A549 (cell line): ENCODE data around the gene GALNT7. TPM values are rescaled to one million over a fixed set of nuclear protein-coding genes. Genes with fewer than 3 reads are reported as not detected.

Experiments
- ATAC-seq, 2 experiments: fragments of 200-7000 bp in 1 of 2; fragments of >200 bp in 1 of 2; cut with Nextera tagmentation in 1 of 2; cut with Tn5 transposase in 1 of 2; 3 replicates each; pipeline versions ENCODE4 v1.8.0 to v1.9.1; 2018 to 2020; ENCODE audit warnings: mild to moderate bottlenecking in 1 of 2, moderate library complexity in 1 of 2
- CTCF ChIA-PET: fragments of 300-600 bp; sonication (Branson Sonifier 250); formaldehyde crosslinking; extraction: SDS; loops from one replicate; lab custom pipeline; 2021; ENCODE audit warnings: antibody characterized with exemption, inconsistent platforms; lab: Yijun Ruan, JAX
- POLR2A ChIA-PET: fragments of 350-600 bp; formaldehyde crosslinking; extraction: SDS; loops from one replicate; lab custom pipeline; 2021; ENCODE audit warnings: antibody characterized with exemption, inconsistent platforms; lab: Yijun Ruan, JAX
- DNase-seq, 2 experiments: peaks; one replicate each; pipeline versions ENCODE4 v3.0.0 to v3.0.0-alpha.2; 2011 to 2016; ENCODE audit warnings: low read depth in 1 of 2, low spot score in 1 of 2
- FAIRE-seq: peaks from 2 replicates; lab custom pipeline; 2011; peaks lifted over from hg19 to GRCh38; lab: Jason Lieb, UNC
- H3K27ac ChIP-seq, 2 experiments: fragments of >200 bp; sonication (Bioruptor Twin); formaldehyde crosslinking; 3 replicates each; pipeline ENCODE4 v1.5.1; 2016 to 2017
- H3K4me1 ChIP-seq: fragments of >200 bp; sonication (Bioruptor Twin); formaldehyde crosslinking; 3 replicates; pipeline ENCODE4 v1.6.1; 2016
- H3K4me2 ChIP-seq: fragments of >200 bp; sonication (Bioruptor Twin); formaldehyde crosslinking; 3 replicates; pipeline ENCODE4 v1.6.1; 2016
- H3K4me3 ChIP-seq: fragments of >200 bp; sonication (Bioruptor Twin); formaldehyde crosslinking; 3 replicates; pipeline ENCODE4 v1.5.1; 2016
- H3K9me3 ChIP-seq: fragments of >200 bp; sonication (Bioruptor Twin); formaldehyde crosslinking; 3 replicates; pipeline ENCODE4 v1.6.1; 2016
- ATOH8 ChIP-seq: fragments of 250-450 bp; sonication (Bioruptor Pico); IDR thresholded peaks from 2 replicates; pipeline ENCODE4 v1.5.0; 2020; ENCODE audit warnings: low read depth, mild to moderate bottlenecking, moderate library complexity
- BHLHE40 ChIP-seq: IDR thresholded peaks from 2 replicates; pipeline ENCODE4 v1.6.1; 2012; ENCODE audit warnings: low read depth, low read length, inconsistent platforms
- CBX2 ChIP-seq: fragments of 200-600 bp; sonication (generic); IDR thresholded peaks from 2 replicates; pipeline ENCODE4 v1.6.1; 2016; ENCODE audit warnings: low read depth, mild to moderate bottlenecking, borderline replicate concordance
- CEBPB ChIP-seq, 2 experiments: fragments of >200 bp in 1 of 2; sonication (Bioruptor Twin) in 1 of 2; formaldehyde crosslinking in 1 of 2; IDR thresholded peaks; 2 replicates each; pipeline ENCODE4 v1.6.1; 2012 to 2016
- CHD4 ChIP-seq: fragments of 200-600 bp; sonication (generic); IDR thresholded peaks from 2 replicates; pipeline ENCODE4 v1.6.1; 2016; ENCODE audit warnings: antibody characterized with exemption, mild to moderate bottlenecking, borderline replicate concordance
- CTCF ChIP-seq: fragments of >200 bp; sonication (Bioruptor Twin); formaldehyde crosslinking; IDR thresholded peaks from 3 replicates; pipeline ENCODE4 v1.5.1; 2016
- EHF ChIP-seq: fragments of 250-450 bp; sonication (Bioruptor Pico); IDR thresholded peaks from 2 replicates; pipeline ENCODE4 v1.5.0; 2020; ENCODE audit warnings: mild to moderate bottlenecking
- EHMT2 ChIP-seq: fragments of 200-600 bp; sonication (generic); IDR thresholded peaks from 2 replicates; pipeline ENCODE4 v1.6.1; 2016; ENCODE audit warnings: antibody characterized with exemption, low read depth, mild to moderate bottlenecking, moderate library complexity
- ELK1 ChIP-seq: fragments of 150-350 bp; IDR thresholded peaks from 2 replicates; pipeline ENCODE4 v1.6.1; 2014; ENCODE audit warnings: low read depth, mild to moderate bottlenecking, low read length
- ESRRA ChIP-seq: fragments of 150-350 bp; IDR thresholded peaks from 2 replicates; pipeline ENCODE4 v1.6.1; 2014; ENCODE audit warnings: mild to moderate bottlenecking, low read length, borderline replicate concordance
- FOSB ChIP-seq: fragments of 250-450 bp; sonication (Bioruptor Pico); IDR thresholded peaks from 2 replicates; pipeline ENCODE4 v1.5.0; 2020; ENCODE audit warnings: mild to moderate bottlenecking, moderate library complexity
- FOSL2 ChIP-seq, 2 experiments: fragments of 450-650 bp in 1 of 2; fragments of >200 bp in 1 of 2; sonication (Bioruptor Twin) in 1 of 2; formaldehyde crosslinking; IDR thresholded peaks; 2 replicates each; pipeline versions ENCODE4 v1.5.0 to v1.6.1; 2016 to 2020; ENCODE audit warnings: mild to moderate bottlenecking in 1 of 2, moderate library complexity in 1 of 2
- GATA3 ChIP-seq: IDR thresholded peaks from 2 replicates; pipeline ENCODE4 v1.6.1; 2012; ENCODE audit warnings: borderline replicate concordance
- HDAC2 ChIP-seq: fragments of 200-600 bp; sonication (generic); IDR thresholded peaks from 2 replicates; pipeline ENCODE4 v1.6.1; 2016
- HOXA7 ChIP-seq: fragments of 250-450 bp; sonication (Bioruptor Pico); IDR thresholded peaks from 2 replicates; pipeline ENCODE4 v1.5.0; 2020; ENCODE audit warnings: mild to moderate bottlenecking, moderate library complexity
- HOXB13 ChIP-seq: fragments of 250-450 bp; sonication (Bioruptor Pico); IDR thresholded peaks from 2 replicates; pipeline ENCODE4 v1.5.0; 2020; ENCODE audit warnings: low read depth, mild to moderate bottlenecking, moderate library complexity
- HOXB5 ChIP-seq: fragments of 250-450 bp; sonication (Bioruptor Pico); IDR thresholded peaks from 2 replicates; pipeline ENCODE4 v1.5.0; 2020; ENCODE audit warnings: mild to moderate bottlenecking, moderate library complexity
- JUN ChIP-seq, 2 experiments: fragments of >200 bp; sonication (Bioruptor Twin); formaldehyde crosslinking; IDR thresholded peaks; 2 replicates in 1 of 2; 3 replicates in 1 of 2; pipeline ENCODE4 v1.6.1; 2016 to 2017
- JUNB ChIP-seq: fragments of >200 bp; sonication (Bioruptor Twin); formaldehyde crosslinking; IDR thresholded peaks from 2 replicates; pipeline ENCODE4 v1.6.1; 2016
- KDM1A ChIP-seq: fragments of 200-600 bp; sonication (generic); IDR thresholded peaks from 2 replicates; pipeline ENCODE4 v1.6.1; 2016; ENCODE audit warnings: low read depth, mild to moderate bottlenecking
- MAX ChIP-seq: IDR thresholded peaks from 2 replicates; pipeline ENCODE4 v1.6.1; 2012
- MAZ ChIP-seq: fragments of 150-350 bp; IDR thresholded peaks from 2 replicates; pipeline ENCODE4 v1.6.1; 2014; ENCODE audit warnings: antibody characterized with exemption, low read depth, low read length, borderline replicate concordance
- NPAS2 ChIP-seq: fragments of 250-450 bp; sonication (Bioruptor Pico); IDR thresholded peaks from 2 replicates; pipeline ENCODE4 v1.8.0; 2022; ENCODE audit warnings: mild to moderate bottlenecking, moderate library complexity, borderline replicate concordance
- PHF8 ChIP-seq: fragments of 200-600 bp; sonication (generic); IDR thresholded peaks from 2 replicates; pipeline ENCODE4 v1.6.1; 2016; ENCODE audit warnings: low read depth, mild to moderate bottlenecking, antibody characterized with exemption, moderate library complexity, borderline replicate concordance
- POLR2AphosphoS2 ChIP-seq: conservative IDR thresholded peaks from 2 replicates; pipeline ENCODE4 v1.6.1; 2012; ENCODE audit warnings: low read length, improper control_type of control experiment, inconsistent platforms
- RAD21 ChIP-seq, 2 experiments: fragments of >200 bp in 1 of 2; sonication (Bioruptor Twin) in 1 of 2; formaldehyde crosslinking in 1 of 2; IDR thresholded peaks in 1 of 2; conservative IDR thresholded peaks in 1 of 2; 2 replicates in 1 of 2; 3 replicates in 1 of 2; pipeline ENCODE4 v1.6.1; 2012 to 2018; ENCODE audit warnings: inconsistent platforms in 1 of 2
- RFX5 ChIP-seq: fragments of 450-650 bp; IDR thresholded peaks from 2 replicates; pipeline ENCODE4 v1.7.1; 2014; ENCODE audit warnings: antibody characterized with exemption, mild to moderate bottlenecking, moderate library complexity
- RNF2 ChIP-seq: fragments of 200-600 bp; sonication (generic); IDR thresholded peaks from 2 replicates; pipeline ENCODE4 v1.6.1; 2016; ENCODE audit warnings: low read depth, mild to moderate bottlenecking, antibody characterized with exemption, moderate library complexity, borderline replicate concordance
- SMC3 ChIP-seq: fragments of >200 bp; sonication (Bioruptor Twin); formaldehyde crosslinking; IDR thresholded peaks from 3 replicates; pipeline ENCODE4 v1.6.1; 2018; ENCODE audit warnings: inconsistent platforms
- TP53 ChIP-seq: fragments of 250-450 bp; sonication (Bioruptor Pico); IDR thresholded peaks from 2 replicates; pipeline ENCODE4 v1.5.0; 2021; ENCODE audit warnings: mild to moderate bottlenecking, moderate library complexity
- WGBS: methylation state at CpG from one replicate; pipeline ENCODE4 v1.1.6; 2017; ENCODE audit errors: missing lambda C conversion rate; 5-methylcytosine and 5-hydroxymethylcytosine counted together
- polyA plus RNA-seq, 4 experiments: library from polyadenylated mRNA; depleted of rRNA in 3 of 4; stranded (reverse); fragments of >200 nt; fragmentation: RNase III in 1 of 4; extraction: RNeasy Plus Mini Kit Qiagen cat#74134 plus additional on column Dnase treatment in 1 of 4; gene quantifications; 2 replicates in 3 of 4; 3 replicates in 1 of 4; pipeline ENCODE4 v1.2.3, GENCODE V29; 2011 to 2017

The GALNT7 gene
- polyA plus RNA-seq, 2 of the 4 experiments (the other 2 are of a cell fraction), result 28.8 to 63.6 TPM

- H3K4me3 ChIP-seq, result no peak overlapping the region
- H3K27ac ChIP-seq, result no peak overlapping the region; a peak in 1 of 6 replicates
- ChIA-PET POLR2A (interaction anchor here (1.5 kb wide), 1 partner anchor 81 kb away, joined by 4 read pairs; no protein-coding TSS in a partner anchor), CTCF (interaction anchor here (0.6 to 2.3 kb wide), 10 partner anchors 30 to 158 kb away, joined by 3 to 7 read pairs (median 4); no protein-coding TSS in a partner anchor)
- peak; percentile 38 to 57 for DNase-seq
- peak overlapping the region; percentile 96 for H3K4me2 ChIP-seq
- WGBS, result 15% methylated on average over 2 of the region's 2 CpGs
- FAIRE-seq, result no peak
- H3K4me1 ChIP-seq, result peaks cover 52% of the 10 kb centered on the region
- H3K9me3 ChIP-seq, result no peaks in the 10 kb centered on the region
- TF ChIP-seq RAD21 (conservative IDR thresholded peaks at IDR 0.05 in 1 of 2, IDR thresholded peaks at IDR 0.05 in 1 of 2) (peak; percentile 26 to 33; a peak in 1 of 5 replicates), SMC3 (0 out of 3 replicates have a peak, but pooled peaks have one; percentile 27), CTCF (peak; percentile 26; the same call in 2 of the 3 replicates), HOXA7 (CRISPR knock-in tag) (no peak)
- TF ChIP-seq, all 56 proteins: peak for 3
- ATAC-seq, result peak in 1 of 2 experiments; percentile 29; a peak in 2 of 6 replicates
Observed at GRCh38 chr4:173171098-173171497, 2.5 kb downstream of the GALNT7 start.

GRCh38 chr4:173171987-173172386 is 3.4 kb downstream of the GALNT7 start:
- Histone ChIP-seq H3K27ac (no peak overlapping the region), H3K4me2 (no peak overlapping the region), H3K9me3 (no peaks in the 10 kb centered on the region), H3K4me3 (no peak overlapping the region), H3K4me1 (peaks cover 54% of the 10 kb centered on the region)
- FAIRE-seq (no peak), ATAC-seq (no peak), DNase-seq (no peak)
- ChIA-PET POLR2A (no interaction called here), CTCF (no interaction called here)
- 94% methylated on average over 8 of the region's 8 CpGs for WGBS
- TF ChIP-seq JUNB (no peak), SMC3 (no peak), HDAC2 (no peak), KDM1A (no peak), JUN (IDR thresholded peaks at IDR 0.05) (no peak), GATA3 (no peak), HOXA7 (CRISPR knock-in tag) (no peak), FOSL2 (IDR thresholded peaks at IDR 0.05) (no peak), FOSL2 (CRISPR knock-in tag; IDR thresholded peaks at IDR 0.05) (no peak), MAX (no peak), ATOH8 (CRISPR knock-in tag) (no peak), BHLHE40 (no peak), CHD4 (no peak), CEBPB (IDR thresholded peaks at IDR 0.05) (no peak), ESRRA (no peak), FOSB (no peak)

GRCh38 chr4:173174184-173174583 is 5.6 kb downstream of the GALNT7 start:
- no peak overlapping the region for H3K27ac ChIP-seq
- DNase-seq, result no peak
- ATAC-seq, result no peak
- CTCF ChIA-PET, result interaction anchor here (0.9 to 1.2 kb wide), 2 partner anchors 147 to 160 kb away, joined by 3 read pairs; no protein-coding TSS in a partner anchor
- 95% methylated on average over 2 of the region's 2 CpGs for WGBS
- FAIRE-seq, result no peak
- POLR2A ChIA-PET, result no interaction called here
- H3K4me1 ChIP-seq, result peaks cover 70% of the 10 kb centered on the region
- H3K4me3 ChIP-seq, result no peak overlapping the region
- no peaks in the 10 kb centered on the region for H3K9me3 ChIP-seq
- peak overlapping the region; percentile 32; the same call in 1 of the 3 replicates for H3K4me2 ChIP-seq
- TF ChIP-seq PHF8 (no peak), RNF2 (no peak), CBX2 (no peak), GATA3 (no peak), TP53 (CRISPR knock-in tag) (no peak), EHMT2 (no peak), FOSL2 (IDR thresholded peaks at IDR 0.05) (no peak), FOSL2 (CRISPR knock-in tag; IDR thresholded peaks at IDR 0.05) (no peak), EHF (no peak), ELK1 (no peak), RAD21 (conservative IDR thresholded peaks at IDR 0.05 in 1 of 2, IDR thresholded peaks at IDR 0.05 in 1 of 2) (no peak), FOSB (no peak), NPAS2 (CRISPR knock-in tag) (no peak), HOXB5 (no peak), HOXB13 (no peak), POLR2AphosphoS2 (no peak), SMC3 (no peak), RFX5 (no peak), MAZ (no peak)
